Kidney glomerular epithelial cell (primary cell): ENCODE data around the gene HABP2.

Experiments used
- DNase-seq: peaks from one replicate; lab custom pipeline; 2025; lab: John Stamatoyannopoulos, UW

Gene HABP2

GRCh38 chr10:113557903-113558321, 5.1 kb downstream of the HABP2 start:
- DNase-seq: no peak

- DNase-seq: no peak
Measured at GRCh38 chr10:113560071-113560470, 7.2 kb downstream of the HABP2 start.

- no peak for DNase-seq
Measured at GRCh38 chr10:113561214-113561613, 8.4 kb downstream of the HABP2 start.

- no peak for DNase-seq
Measured at GRCh38 chr10:113562069-113562468, 9.2 kb downstream of the HABP2 start.

- no peak for DNase-seq
Measured at GRCh38 chr10:113562704-113563103, 9.9 kb downstream of the HABP2 start.

GRCh38 chr10:113563306-113564088, 10.6 kb downstream of the HABP2 start:
- peak; percentile 63 for DNase-seq

GRCh38 chr10:113565364-113565763, 12.5 kb downstream of the HABP2 start:
- no peak for DNase-seq

GRCh38 chr10:113566888-113567287, 14.0 kb downstream of the HABP2 start:
- no peak for DNase-seq

GRCh38 chr10:113569576-113569975, 16.7 kb downstream of the HABP2 start:
- DNase-seq: no peak

GRCh38 chr10:113572520-113573290, 19.9 kb downstream of the HABP2 start:
- no peak for DNase-seq

GRCh38 chr10:113573368-113573767, 20.5 kb downstream of the HABP2 start:
- DNase-seq: no peak

- no peak for DNase-seq
Measured at GRCh38 chr10:113576852-113577251, 24.0 kb downstream of the HABP2 start.

GRCh38 chr10:113578773-113579172, 25.9 kb downstream of the HABP2 start:
- no peak for DNase-seq

- no peak for DNase-seq
Measured at GRCh38 chr10:113581092-113581491, 28.2 kb downstream of the HABP2 start.

- DNase-seq: no peak
Measured at GRCh38 chr10:113583571-113583970, 30.7 kb downstream of the HABP2 start.

GRCh38 chr10:113585949-113586348, 33.1 kb downstream of the HABP2 start:
- no peak for DNase-seq

GRCh38 chr10:113589201-113589770, 36.4 kb downstream of the HABP2 start:
- DNase-seq: no peak

- DNase-seq: no peak
Measured at GRCh38 chr10:113590581-113590980, 37.7 kb downstream of the HABP2 start.

GRCh38 chr10:113592380-113592779, 39.5 kb downstream of the HABP2 start:
- DNase-seq: no peak

GRCh38 chr10:113594652-113595051, 41.8 kb downstream of the HABP2 start:
- DNase-seq: no peak

- no peak for DNase-seq
Measured at GRCh38 chr10:113600569-113600968, 47.7 kb downstream of the HABP2 start.

GRCh38 chr10:113603057-113603777, 50.4 kb downstream of the HABP2 start:
- no peak for DNase-seq
